WTC11 (cell line): ENCODE data around the gene TMEM9B. TPM values are rescaled to one million over a fixed set of nuclear protein-coding genes. Genes with fewer than 3 reads are reported as not detected.

Experiments
- ATAC-seq: fragments of 200-7000 bp; cut with Tn5 transposase; 2 replicates; pipeline ENCODE4 v1.10.0; 2021; ENCODE audit warnings: mild to moderate bottlenecking, moderate library complexity
- CTCF ChIA-PET: fragments of 300-600 bp; sonication (Branson Sonifier 250); formaldehyde crosslinking; loops from one replicate; lab custom pipeline; 2021; ENCODE audit warnings: antibody characterized with exemption; lab: Charles Lee
- POLR2A ChIA-PET: fragments of 350-600 bp; sonication (Branson Sonifier 250); formaldehyde crosslinking; loops from one replicate; lab custom pipeline; 2021; ENCODE audit warnings: antibody characterized with exemption; lab: Charles Lee
- DNase-seq: peaks from one replicate; pipeline ENCODE4 v3.0.0; 2021; ENCODE audit warnings: low spot score
- H3K27ac Mint-ChIP-seq: 2 replicates; pipeline ENCODE4 v1.8.0; 2021; ENCODE audit warnings: mixed read lengths
- H3K27me3 Mint-ChIP-seq: 2 replicates; pipeline ENCODE4 v1.8.0; 2021; ENCODE audit warnings: low read depth, mild to moderate bottlenecking, moderate library complexity, mixed read lengths
- H3K36me3 Mint-ChIP-seq: 2 replicates; pipeline ENCODE4 v1.8.0; 2021; ENCODE audit warnings: mixed read lengths
- H3K4me1 Mint-ChIP-seq: 2 replicates; pipeline ENCODE4 v1.8.0; 2022; ENCODE audit warnings: mixed read lengths
- H3K4me3 Mint-ChIP-seq: 2 replicates; pipeline ENCODE4 v1.8.0; 2021; ENCODE audit warnings: mild to moderate bottlenecking, moderate library complexity, mixed read lengths
- H3K9me3 Mint-ChIP-seq: 2 replicates; pipeline ENCODE4 v1.8.0; 2021; ENCODE audit warnings: mixed read lengths
- CDX4 ChIP-seq: fragments of 250-450 bp; sonication (Bioruptor Pico); IDR thresholded peaks from 2 replicates; pipeline ENCODE4 v1.9.0; 2021; ENCODE audit warnings: moderate library complexity, mild to moderate bottlenecking, inconsistent platforms, borderline replicate concordance
- E2F4 ChIP-seq: sonication (generic); formaldehyde crosslinking; IDR thresholded peaks from 2 replicates; pipeline ENCODE4 v1.8.1; 2022; ENCODE audit warnings: low read depth, mild to moderate bottlenecking, moderate library complexity, missing genetic modification reagents, borderline replicate concordance
- ETV6 ChIP-seq: sonication (generic); formaldehyde crosslinking; IDR thresholded peaks from 2 replicates; pipeline ENCODE4 v1.8.1; 2022; ENCODE audit warnings: mild to moderate bottlenecking, missing genetic modification reagents
- FOXP4 ChIP-seq: sonication (generic); formaldehyde crosslinking; IDR thresholded peaks from 2 replicates; pipeline ENCODE4 v1.8.0; 2022; ENCODE audit warnings: mild to moderate bottlenecking, missing genetic modification reagents
- HMGA2 ChIP-seq: fragments of 250-450 bp; sonication (Bioruptor Pico); IDR thresholded peaks from 2 replicates; pipeline ENCODE4 v1.4.0; 2021; ENCODE audit warnings: mild to moderate bottlenecking, moderate library complexity
- HMGXB4 ChIP-seq: sonication (generic); formaldehyde crosslinking; IDR thresholded peaks from 2 replicates; pipeline ENCODE4 v1.8.1; 2023; ENCODE audit warnings: mild to moderate bottlenecking, moderate library complexity, missing genetic modification reagents
- NFATC4 ChIP-seq: fragments of 250-450 bp; sonication (Bioruptor Pico); IDR thresholded peaks from 2 replicates; pipeline ENCODE4 v1.9.0; 2021; ENCODE audit warnings: mild to moderate bottlenecking
- RELA ChIP-seq: sonication (generic); formaldehyde crosslinking; IDR thresholded peaks from 2 replicates; pipeline ENCODE4 v1.8.1; 2022; ENCODE audit warnings: missing genetic modification reagents, mild to moderate bottlenecking, borderline replicate concordance
- ZBTB21 ChIP-seq: sonication (generic); formaldehyde crosslinking; IDR thresholded peaks from 2 replicates; pipeline ENCODE4 v1.8.1; 2023; ENCODE audit warnings: mild to moderate bottlenecking, missing genetic modification reagents, borderline replicate concordance
- ZNF416 ChIP-seq: fragments of 250-450 bp; sonication (Bioruptor Pico); IDR thresholded peaks from 2 replicates; pipeline ENCODE4 v1.9.0; 2021; ENCODE audit warnings: mild to moderate bottlenecking, inconsistent platforms
- ZNF671 ChIP-seq: fragments of 250-450 bp; sonication (Bioruptor Pico); IDR thresholded peaks from 2 replicates; pipeline ENCODE4 v1.8.0; 2021; ENCODE audit warnings: mild to moderate bottlenecking
- total RNA-seq: library from RNA; stranded (reverse); gene quantifications from 3 replicates; pipeline ENCODE4 v1.2.3, GENCODE V29; 2021
- TF ChIP-seq, protein P1 (sequence below): sonication (generic); formaldehyde crosslinking; IDR thresholded peaks from 2 replicates; pipeline ENCODE4 v1.8.0; 2022; ENCODE audit warnings: mild to moderate bottlenecking, missing genetic modification reagents
- TF ChIP-seq, protein P2 (sequence below): sonication (generic); formaldehyde crosslinking; IDR thresholded peaks from 2 replicates; pipeline ENCODE4 v1.8.0; 2023; ENCODE audit warnings: missing genetic modification reagents, mild to moderate bottlenecking, borderline replicate concordance
- TF ChIP-seq, protein P3 (sequence below): sonication (generic); formaldehyde crosslinking; IDR thresholded peaks from 2 replicates; pipeline ENCODE4 v1.8.1; 2022; ENCODE audit warnings: mild to moderate bottlenecking, moderate library complexity, missing genetic modification reagents

Gene TMEM9B
- total RNA-seq, 1 experiment from 2014 or later, result 8.7 TPM

- no peak for TF ChIP-seq FOXP4 (CRISPR knock-in tag)
- no peak for TF ChIP-seq NFATC4 (CRISPR knock-in tag)
- TF ChIP-seq ZBTB21, result no peak
- TF ChIP-seq CDX4 (CRISPR knock-in tag), result no peak
- TF ChIP-seq ZNF671 (CRISPR knock-in tag), result no peak
- TF ChIP-seq RELA (CRISPR knock-in tag), result no peak
- TF ChIP-seq E2F4 (CRISPR knock-in tag), result no peak
- TF ChIP-seq HMGA2 (CRISPR knock-in tag), result no peak
- TF ChIP-seq, protein P1, sequence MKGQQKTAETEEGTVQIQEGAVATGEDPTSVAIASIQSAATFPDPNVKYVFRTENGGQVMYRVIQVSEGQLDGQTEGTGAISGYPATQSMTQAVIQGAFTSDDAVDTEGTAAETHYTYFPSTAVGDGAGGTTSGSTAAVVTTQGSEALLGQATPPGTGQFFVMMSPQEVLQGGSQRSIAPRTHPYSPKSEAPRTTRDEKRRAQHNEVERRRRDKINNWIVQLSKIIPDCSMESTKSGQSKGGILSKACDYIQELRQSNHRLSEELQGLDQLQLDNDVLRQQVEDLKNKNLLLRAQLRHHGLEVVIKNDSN, result peak; percentile 95
- TF ChIP-seq, protein P2, sequence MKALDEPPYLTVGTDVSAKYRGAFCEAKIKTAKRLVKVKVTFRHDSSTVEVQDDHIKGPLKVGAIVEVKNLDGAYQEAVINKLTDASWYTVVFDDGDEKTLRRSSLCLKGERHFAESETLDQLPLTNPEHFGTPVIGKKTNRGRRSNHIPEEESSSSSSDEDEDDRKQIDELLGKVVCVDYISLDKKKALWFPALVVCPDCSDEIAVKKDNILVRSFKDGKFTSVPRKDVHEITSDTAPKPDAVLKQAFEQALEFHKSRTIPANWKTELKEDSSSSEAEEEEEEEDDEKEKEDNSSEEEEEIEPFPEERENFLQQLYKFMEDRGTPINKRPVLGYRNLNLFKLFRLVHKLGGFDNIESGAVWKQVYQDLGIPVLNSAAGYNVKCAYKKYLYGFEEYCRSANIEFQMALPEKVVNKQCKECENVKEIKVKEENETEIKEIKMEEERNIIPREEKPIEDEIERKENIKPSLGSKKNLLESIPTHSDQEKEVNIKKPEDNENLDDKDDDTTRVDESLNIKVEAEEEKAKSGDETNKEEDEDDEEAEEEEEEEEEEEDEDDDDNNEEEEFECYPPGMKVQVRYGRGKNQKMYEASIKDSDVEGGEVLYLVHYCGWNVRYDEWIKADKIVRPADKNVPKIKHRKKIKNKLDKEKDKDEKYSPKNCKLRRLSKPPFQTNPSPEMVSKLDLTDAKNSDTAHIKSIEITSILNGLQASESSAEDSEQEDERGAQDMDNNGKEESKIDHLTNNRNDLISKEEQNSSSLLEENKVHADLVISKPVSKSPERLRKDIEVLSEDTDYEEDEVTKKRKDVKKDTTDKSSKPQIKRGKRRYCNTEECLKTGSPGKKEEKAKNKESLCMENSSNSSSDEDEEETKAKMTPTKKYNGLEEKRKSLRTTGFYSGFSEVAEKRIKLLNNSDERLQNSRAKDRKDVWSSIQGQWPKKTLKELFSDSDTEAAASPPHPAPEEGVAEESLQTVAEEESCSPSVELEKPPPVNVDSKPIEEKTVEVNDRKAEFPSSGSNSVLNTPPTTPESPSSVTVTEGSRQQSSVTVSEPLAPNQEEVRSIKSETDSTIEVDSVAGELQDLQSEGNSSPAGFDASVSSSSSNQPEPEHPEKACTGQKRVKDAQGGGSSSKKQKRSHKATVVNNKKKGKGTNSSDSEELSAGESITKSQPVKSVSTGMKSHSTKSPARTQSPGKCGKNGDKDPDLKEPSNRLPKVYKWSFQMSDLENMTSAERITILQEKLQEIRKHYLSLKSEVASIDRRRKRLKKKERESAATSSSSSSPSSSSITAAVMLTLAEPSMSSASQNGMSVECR, result peak; percentile 10; the same call in 1 of the 2 replicates
- no peak for TF ChIP-seq ZNF416
- TF ChIP-seq, all 79 proteins: peak for 9
These were observed 40.1 kb upstream of the TMEM9B start (continued) for GRCh38 chr11:9004183-9004926.

DNA sequence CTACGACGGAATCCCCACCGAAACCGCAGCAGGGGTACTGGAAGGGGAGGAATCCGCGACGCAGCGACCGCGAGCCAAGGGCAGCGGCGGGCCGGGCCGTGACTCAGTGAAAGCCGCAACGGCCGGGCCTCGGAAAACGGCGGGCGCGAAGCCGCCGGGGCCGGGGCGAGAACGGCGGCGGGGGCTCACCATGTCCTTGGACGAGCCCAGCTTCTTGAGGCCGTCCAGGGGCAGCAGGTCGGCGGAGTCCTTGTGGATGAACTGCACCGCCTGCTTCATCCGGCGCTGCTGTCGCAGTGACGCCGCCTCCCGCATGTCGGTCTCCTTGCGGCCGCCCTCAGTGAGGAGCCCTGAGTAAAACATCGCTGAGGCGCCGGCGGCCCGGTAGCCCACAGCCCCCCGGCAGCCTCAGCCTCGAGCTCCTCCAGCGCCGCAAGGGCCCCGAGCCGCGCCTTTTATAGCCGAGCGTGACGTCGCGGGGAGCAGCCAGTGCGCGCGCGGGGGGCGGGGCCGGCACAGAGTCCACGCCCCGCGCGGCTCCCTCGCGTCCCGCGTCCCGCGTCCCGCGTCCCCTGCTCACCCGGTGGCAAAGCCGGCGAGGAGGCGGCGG, 39.4 kb upstream of the TMEM9B start, which contains the start of gene NRIP3:
Gene NRIP3 (minus strand): TSS at position 429 of the 610 bp plus-strand sequence. CDS start 66 bp downstream, at position 363.
- peaks cover 83% of the 10 kb centered on the region for H3K27me3 Mint-ChIP-seq
- H3K4me1 Mint-ChIP-seq, result peaks cover 18% of the 10 kb centered on the region
- POLR2A ChIA-PET, result interaction anchor here (0.8 kb wide), 2 partner anchors 11 to 40 kb away, joined by 3 read pairs; no protein-coding TSS in a partner anchor
- no peaks in the 10 kb centered on the region for H3K36me3 Mint-ChIP-seq
- CTCF ChIA-PET, result interaction anchor here (1.0 to 1.8 kb wide), 8 partner anchors 12 to 504 kb away, joined by 3 to 9 read pairs (median 5); no protein-coding TSS in a partner anchor
- ATAC-seq (peak; percentile 73), DNase-seq (peak; percentile 70)
- H3K27ac Mint-ChIP-seq, result no peak within 1 kb of the TSS
- H3K9me3 Mint-ChIP-seq, result no peaks in the 10 kb centered on the region
- H3K4me3 Mint-ChIP-seq, result peak within 1 kb of the TSS; percentile 74
- TF ChIP-seq FOXP4 (CRISPR knock-in tag) (0 out of 2 replicates have a peak, but pooled peaks have one; percentile 23), ETV6 (CRISPR knock-in tag) (no peak; the same call in 1 of the 2 replicates), HMGXB4 (CRISPR knock-in tag) (no peak; the same call in 1 of the 2 replicates)
- TF ChIP-seq, protein P3, sequence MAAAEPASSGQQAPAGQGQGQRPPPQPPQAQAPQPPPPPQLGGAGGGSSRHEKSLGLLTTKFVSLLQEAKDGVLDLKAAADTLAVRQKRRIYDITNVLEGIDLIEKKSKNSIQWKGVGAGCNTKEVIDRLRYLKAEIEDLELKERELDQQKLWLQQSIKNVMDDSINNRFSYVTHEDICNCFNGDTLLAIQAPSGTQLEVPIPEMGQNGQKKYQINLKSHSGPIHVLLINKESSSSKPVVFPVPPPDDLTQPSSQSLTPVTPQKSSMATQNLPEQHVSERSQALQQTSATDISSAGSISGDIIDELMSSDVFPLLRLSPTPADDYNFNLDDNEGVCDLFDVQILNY (CRISPR knock-in tag), result 0 out of 2 replicates have a peak, but pooled peaks have one; percentile 23
- TF ChIP-seq, protein P2, result peak; percentile 36; the same call in 1 of the 2 replicates
